Spleen (tissue), 11 donors: ENCODE data around the gene FRMD5. TPM values are rescaled to one million over a fixed set of nuclear protein-coding genes. Genes with fewer than 3 reads are reported as not detected.

ENCODE experiments used
- DNase-seq: peaks from one replicate; pipeline ENCODE4 v3.0.0-alpha.2; 2020
- H3K27ac ChIP-seq, 8 donors: fragments of 200-600 bp; sonication (generic) in 7 of 8; 1 replicate in 4 of 8; 2 replicates in 4 of 8; pipeline versions ENCODE4 v1.5.0 to v1.8.0; 2016 to 2021; ENCODE audit warnings: inconsistent platforms in 4 of 8, mild to moderate bottlenecking in 4 of 8, moderate library complexity in 1 of 8
- H3K27me3 ChIP-seq, 7 donors: fragments of 200-600 bp; sonication (generic) in 6 of 7; replicated peaks in 1 of 7; 1 replicate in 4 of 7; 2 replicates in 3 of 7; pipeline versions ENCODE4 v1.5.0 to v1.8.0; 2016 to 2021; ENCODE audit warnings: inconsistent platforms in 3 of 7, mild to moderate bottlenecking in 1 of 7
- H3K36me3 ChIP-seq, 6 donors: fragments of 200-600 bp; sonication (generic) in 5 of 6; 1 replicate in 4 of 6; 2 replicates in 2 of 6; pipeline versions ENCODE4 v1.5.0 to v1.8.0; 2016 to 2021; ENCODE audit warnings: inconsistent platforms in 2 of 6
- H3K4me1 ChIP-seq, 6 donors: fragments of 200-600 bp; sonication (generic) in 5 of 6; 1 replicate in 3 of 6; 2 replicates in 3 of 6; pipeline versions ENCODE4 v1.5.0 to v1.8.0; 2016 to 2021; ENCODE audit warnings: inconsistent platforms in 3 of 6
- H3K4me3 ChIP-seq, 8 donors: fragments of 200-600 bp; sonication (generic) in 7 of 8; 1 replicate in 4 of 8; 2 replicates in 4 of 8; pipeline versions ENCODE4 v1.5.0 to v1.8.0; 2016 to 2021; ENCODE audit warnings: inconsistent platforms in 4 of 8, mild to moderate bottlenecking in 4 of 8, moderate library complexity in 2 of 8
- H3K9me3 ChIP-seq, 8 donors: fragments of 200-600 bp; sonication (generic) in 7 of 8; 1 replicate in 4 of 8; 2 replicates in 4 of 8; pipeline versions ENCODE4 v1.5.0 to v1.8.0; 2016 to 2021; ENCODE audit warnings: inconsistent platforms in 4 of 8
- CTCF ChIP-seq, 11 experiments: fragments of 200-600 bp in 7 of 11; fragments of 450-650 bp in 4 of 11; sonication (generic) in 4 of 11; IDR thresholded peaks in 8 of 11; conservative IDR thresholded peaks in 3 of 11; 1 replicate in 7 of 11; 2 replicates in 4 of 11; pipeline versions ENCODE4 v1.4.0 to v1.8.0; 2016 to 2021; ENCODE audit warnings: antibody characterized with exemption in 11 of 11, inconsistent platforms in 4 of 11, mild to moderate bottlenecking in 1 of 11
- POLR2A ChIP-seq, 3 donors: fragments of 450-650 bp; IDR thresholded peaks; one replicate each; pipeline ENCODE4 v1.5.1; 2017; ENCODE audit warnings: antibody characterized with exemption in 3 of 3, mild to moderate bottlenecking in 1 of 3
- POLR2AphosphoS5 ChIP-seq, 3 donors: sonication (generic); formaldehyde crosslinking; IDR thresholded peaks; one replicate each; pipeline ENCODE4 v1.5.1; 2017; ENCODE audit warnings: antibody characterized with exemption in 3 of 3
- WGBS, 5 donors: extraction: QIAGEN DNeasy Blood & Tissue Kit in 3 of 5; methylation state at CpG; one replicate each; pipeline versions ENCODE4 v1.1.5 to v1.1.7; 2013 to 2018; 5-methylcytosine and 5-hydroxymethylcytosine counted together
- intact Hi-C: fragments of 100-400 bp; cut with DNase I; formaldehyde crosslinking; loops from one replicate; pipeline ENCODE4 v1.15.0; 2023; ENCODE audit warnings: low total_unique reads
- polyA plus RNA-seq, 3 donors: library from polyadenylated mRNA; stranded (reverse); fragments of 200-250 nt; gene quantifications; one replicate each; pipeline ENCODE4 v1.2.1, GENCODE V29; 2013
- total RNA-seq, 7 donors: library from RNA; depleted of rRNA in 3 of 7; stranded (reverse); fragments of >200 nt in 3 of 7; fragmentation: NEBNext Ultra II Directional in 4 of 7; extraction: Animal tissue kit (Norgen Biotek cat#: 25700) in 4 of 7; gene quantifications; one replicate each; pipeline versions ENCODE4 v1.1.0 to v1.2.1, GENCODE V29; 2016 to 2021
- donor health status: healthy with polysubstance abuse.
- donor health status: DM: no; HTN: no; CAD: no; lungs with moderate emphysema.
- donor health status: DM: no; HTN: no; CAD: no.
- donor health status: Bipolar disorder and iron deficiency.
- donor health status: healthy.
- donor health status: DM: no; HTN: no; CAD: no.
- donor health status: DM: yes; HTN: yes; CAD: no.

The FRMD5 gene
- total and polyA plus RNA-seq, 10 donors: 0.09 to 1.0 (median 0.43) TPM; not detected in 1

DNA sequence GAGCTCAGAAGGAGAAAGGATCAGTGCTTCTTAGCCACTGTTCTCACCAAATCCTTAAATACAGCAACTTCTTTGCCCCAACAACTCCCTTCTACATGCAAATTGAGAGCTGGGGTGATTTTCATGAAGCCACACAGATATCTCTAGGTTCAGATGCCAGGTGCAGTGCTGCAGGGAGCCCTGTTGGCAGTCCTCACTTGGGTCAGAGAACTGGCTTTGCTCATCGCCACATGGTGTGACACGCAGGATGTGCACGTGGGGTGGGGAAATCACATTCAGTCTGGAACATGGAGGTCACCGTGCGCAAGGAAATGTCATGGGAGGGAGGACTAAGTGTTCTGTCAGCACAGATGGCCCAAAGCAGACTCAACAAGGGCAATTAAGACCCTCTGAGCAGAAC lies 264.5 kb downstream of the FRMD5 start:
- Histone ChIP-seq H3K27me3 (peaks cover 0 to 10% (median 0%) of the 10 kb centered on the region in 7 donors), H3K4me1 (peaks cover 0 to 5% (median 0%) of the 10 kb centered on the region in 6 donors), H3K4me3 (no peak overlapping the region), H3K27ac (no peak overlapping the region), H3K36me3 (no peaks in the 10 kb centered on the region), H3K9me3 (no peaks in the 10 kb centered on the region)
- DNase-seq: peak; percentile 57
- 75 to 92% (median 82%) methylated on average over 5 of the region's 5 CpGs for WGBS, 5 donors
- no peak for TF ChIP-seq POLR2AphosphoS5 (IDR thresholded peaks at IDR 0.05)
- no peak for TF ChIP-seq CTCF (IDR thresholded peaks at IDR 0.05 in 8 of 11, conservative IDR thresholded peaks at IDR 0.05 in 3 of 11)
- TF ChIP-seq POLR2A (IDR thresholded peaks at IDR 0.05): no peak
- intact Hi-C loops: no loop called here

DNA sequence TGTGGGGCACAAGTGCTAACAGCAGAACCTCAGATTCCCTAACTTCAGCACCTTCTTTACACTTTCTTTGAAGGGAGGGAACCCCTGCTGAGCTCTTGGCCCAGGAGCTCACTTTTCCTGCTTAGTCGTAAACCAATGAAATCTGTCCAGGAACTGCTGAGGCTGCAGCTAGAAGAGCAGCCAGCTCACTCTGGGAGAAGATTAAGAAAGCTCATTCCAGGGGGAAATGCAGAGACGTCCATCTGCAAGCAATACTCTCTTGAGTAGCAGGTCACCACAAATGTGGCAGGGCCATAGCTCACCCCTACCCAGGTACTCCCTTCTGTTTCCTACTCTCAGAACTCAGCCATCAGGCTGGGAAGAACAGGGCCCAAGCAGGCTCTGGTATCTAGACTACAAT lies 265.0 kb downstream of the FRMD5 start:
- Histone ChIP-seq H3K4me3 (no peak overlapping the region), H3K36me3 (no peaks in the 10 kb centered on the region), H3K27ac (no peak overlapping the region), H3K27me3 (peaks cover 0 to 7% (median 0%) of the 10 kb centered on the region in 7 donors), H3K4me1 (peaks cover 0 to 5% (median 0%) of the 10 kb centered on the region in 6 donors), H3K9me3 (no peaks in the 10 kb centered on the region)
- intact Hi-C loops: no loop called here
- DNase-seq: peak; percentile 28
- no peak for TF ChIP-seq CTCF (IDR thresholded peaks at IDR 0.05 in 8 of 11, conservative IDR thresholded peaks at IDR 0.05 in 3 of 11)
- 51 to 79% (median 69%) methylated on average over 2 of the region's 2 CpGs for WGBS, 5 donors

- Histone ChIP-seq H3K36me3 (no peaks in the 10 kb centered on the region), H3K27me3 (no peaks in the 10 kb centered on the region), H3K4me1 (peaks cover 0 to 5% (median 0%) of the 10 kb centered on the region in 6 donors), H3K27ac (no peak overlapping the region), H3K4me3 (no peak overlapping the region), H3K9me3 (no peaks in the 10 kb centered on the region)
- no peak for TF ChIP-seq POLR2AphosphoS5 (IDR thresholded peaks at IDR 0.05)
- TF ChIP-seq CTCF (IDR thresholded peaks at IDR 0.05 in 8 of 11, conservative IDR thresholded peaks at IDR 0.05 in 3 of 11): no peak
- TF ChIP-seq POLR2A (IDR thresholded peaks at IDR 0.05): no peak
- intact Hi-C loops: no loop called here
- WGBS, 5 donors: 63 to 76% (median 69%) methylated on average over 5 of the region's 5 CpGs
- peak; percentile 20 for DNase-seq
These were observed 266.9 kb downstream of the FRMD5 start for GRCh38 chr15:43928152-43928551.

GRCh38 chr15:43927203-43927602 lies 267.9 kb downstream of the FRMD5 start:
- DNase-seq: peak; percentile 27
- no peaks in the 10 kb centered on the region for H3K36me3 ChIP-seq
- H3K4me1 ChIP-seq: peaks cover 0 to 5% (median 0%) of the 10 kb centered on the region in 6 donors
- H3K27me3 ChIP-seq: no peaks in the 10 kb centered on the region
- 64 to 76% (median 69%) methylated on average over 4 of the region's 4 CpGs for WGBS, 5 donors
- no peak overlapping the region for H3K4me3 ChIP-seq
- no peak for TF ChIP-seq POLR2A (IDR thresholded peaks at IDR 0.05)
- no peak for TF ChIP-seq CTCF (IDR thresholded peaks at IDR 0.05 in 8 of 11, conservative IDR thresholded peaks at IDR 0.05 in 3 of 11)
- TF ChIP-seq POLR2AphosphoS5 (IDR thresholded peaks at IDR 0.05): no peak
- H3K27ac ChIP-seq: no peak overlapping the region
- H3K9me3 ChIP-seq: no peaks in the 10 kb centered on the region
- intact Hi-C loops: no loop called here
